T-helper 2 cell treated with Interferon-gamma antibody and Interleukin-4, amounts not matched to agents 100 ng/mL and 5 ng/mL, for 36 hours (primary cell): ENCODE results near the gene RAB38. TPM values are rescaled to one million over a fixed set of nuclear protein-coding genes. Genes with fewer than 3 reads are reported as not detected.

Source experiments
- intact Hi-C: fragments of 100-400 bp; cut with micrococcal nuclease; formaldehyde crosslinking; loops from one replicate; pipeline ENCODE4 v1.15.1; 2023
- total RNA-seq: library from RNA; stranded (reverse); gene quantifications from 2 replicates; pipeline ENCODE4 v1.2.3, GENCODE V29; 2022

Gene RAB38
- total RNA-seq = 1.1 and 1.6 TPM in 2 replicates

DNA sequence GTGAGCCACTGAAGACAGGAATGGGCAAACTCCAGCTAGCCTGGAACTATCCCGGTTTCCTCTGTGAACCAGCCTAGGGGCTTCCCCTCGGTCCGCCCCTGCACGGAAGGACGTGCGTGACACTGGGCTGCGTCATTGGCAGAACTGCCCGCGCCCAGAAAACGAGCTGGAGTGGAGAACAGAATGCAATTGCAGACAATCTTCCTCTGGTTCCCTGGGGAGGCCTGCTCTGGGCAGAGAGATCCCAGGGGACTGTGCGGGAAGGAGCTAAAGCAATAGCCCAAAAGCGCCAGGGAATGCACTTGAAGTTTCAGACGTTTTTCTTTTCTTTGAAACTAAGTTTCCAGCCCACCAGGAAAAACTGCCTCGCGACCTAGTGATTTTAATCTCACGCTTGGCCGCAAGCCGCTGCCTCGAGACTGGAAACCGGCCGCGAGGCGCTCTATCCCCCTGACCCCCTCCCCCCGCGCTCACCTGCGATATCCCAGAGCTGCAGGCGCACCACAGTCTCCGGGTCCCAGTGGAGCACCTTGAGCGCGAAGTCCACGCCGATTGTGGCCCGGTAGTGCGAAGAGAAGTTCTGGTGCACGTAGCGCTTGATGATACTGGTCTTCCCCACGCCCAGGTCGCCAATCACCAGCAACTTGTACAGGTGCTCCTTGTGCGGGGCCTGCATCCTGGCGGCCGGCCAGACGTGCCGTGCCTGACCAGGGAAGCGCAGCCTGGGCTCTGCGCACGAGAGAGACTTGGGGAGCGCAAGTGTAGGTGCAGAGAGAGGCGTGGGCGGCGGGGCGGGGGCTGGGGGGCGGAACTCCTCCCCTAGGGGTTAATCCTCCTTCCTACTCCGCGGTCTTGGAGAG is at the start of gene RAB38:
Gene RAB38 (minus strand): TSS at position 735 of the 860 bp plus-strand sequence. CDS start 59 bp downstream, at position 676.
- intact Hi-C loops = loop anchor here (5.0 kb wide), 2 partner anchors 162 to 367 kb away; partner anchors contain the start of gene CTSC

DNA sequence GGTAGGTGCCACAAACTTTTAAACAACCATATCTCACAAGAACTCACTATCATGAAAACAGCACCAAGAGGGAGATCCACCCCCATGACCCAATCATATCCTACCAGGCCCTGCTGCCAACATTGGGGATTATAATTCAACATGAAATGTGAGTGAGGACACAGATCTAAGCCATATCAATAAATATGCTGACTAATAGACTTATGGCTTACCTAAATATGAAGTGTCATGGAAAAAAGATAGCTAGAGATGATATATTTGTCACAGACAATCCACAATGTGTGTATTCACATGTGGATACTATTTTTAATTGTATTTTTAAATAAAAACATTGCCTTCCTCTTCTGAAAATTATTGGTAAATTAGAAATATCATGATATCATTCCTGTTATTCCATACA is 38.2 kb upstream of the RAB38 start:
- intact Hi-C loops = no loop called here

DNA sequence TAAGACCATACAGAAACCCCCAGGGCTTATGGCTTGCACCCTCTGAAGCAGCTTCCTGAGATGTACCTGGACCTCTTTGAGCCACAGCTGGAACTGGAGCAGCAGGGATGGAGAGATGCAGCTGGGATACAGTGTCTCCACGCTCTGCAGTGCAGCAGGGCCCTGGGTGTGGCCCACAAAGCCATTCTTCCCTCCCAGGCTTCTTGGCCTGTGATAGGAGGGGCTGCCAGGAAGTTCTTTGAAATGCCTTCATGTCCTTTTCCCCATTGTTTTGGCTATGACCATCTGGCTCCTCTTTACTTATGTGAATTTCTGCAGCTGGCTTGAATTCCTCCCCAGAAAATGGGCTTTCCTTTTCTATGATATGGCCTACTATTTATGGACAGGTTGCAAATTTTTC is 37.1 kb upstream of the RAB38 start:
- intact Hi-C loops = no loop called here

DNA sequence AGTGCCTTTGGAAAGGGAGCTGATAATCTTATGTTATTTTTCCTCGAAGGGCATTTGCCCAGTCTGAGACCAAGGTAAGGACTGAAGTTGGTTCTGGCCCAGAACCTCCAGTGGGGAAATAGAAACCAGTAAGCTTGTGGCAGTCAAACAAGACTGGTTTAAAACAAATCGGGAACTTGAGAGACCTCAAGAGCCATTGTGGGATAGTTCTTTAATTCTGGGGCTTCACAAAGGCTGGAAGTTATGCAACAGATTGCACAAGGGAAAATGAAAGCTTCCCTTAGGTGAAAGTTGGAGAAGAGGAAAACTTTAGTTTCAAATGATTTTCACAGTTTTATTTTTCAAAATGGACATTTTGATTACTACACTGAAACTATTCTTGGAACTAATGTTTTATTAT is 33.5 kb upstream of the RAB38 start:
- intact Hi-C loops = no loop called here

DNA sequence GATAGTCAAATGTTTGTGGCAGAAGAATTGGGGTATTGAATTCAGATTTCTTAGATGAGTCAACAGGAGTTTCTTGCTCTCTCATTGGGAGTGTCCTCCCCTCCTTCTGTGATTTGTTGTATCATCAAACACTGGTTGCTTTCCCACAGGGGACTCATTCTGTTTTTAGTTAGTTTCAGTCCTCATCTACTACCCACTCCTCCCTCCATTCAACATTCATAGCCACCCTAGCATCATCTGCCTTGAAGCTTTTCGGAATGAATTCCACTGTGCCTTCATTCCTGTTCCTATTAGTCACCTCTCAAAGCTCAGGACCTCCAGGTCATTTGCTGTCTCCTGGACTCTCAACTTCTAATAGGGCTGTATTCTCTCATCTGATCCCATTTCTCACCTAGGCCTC is 31.5 kb upstream of the RAB38 start:
- intact Hi-C loops = no loop called here

DNA sequence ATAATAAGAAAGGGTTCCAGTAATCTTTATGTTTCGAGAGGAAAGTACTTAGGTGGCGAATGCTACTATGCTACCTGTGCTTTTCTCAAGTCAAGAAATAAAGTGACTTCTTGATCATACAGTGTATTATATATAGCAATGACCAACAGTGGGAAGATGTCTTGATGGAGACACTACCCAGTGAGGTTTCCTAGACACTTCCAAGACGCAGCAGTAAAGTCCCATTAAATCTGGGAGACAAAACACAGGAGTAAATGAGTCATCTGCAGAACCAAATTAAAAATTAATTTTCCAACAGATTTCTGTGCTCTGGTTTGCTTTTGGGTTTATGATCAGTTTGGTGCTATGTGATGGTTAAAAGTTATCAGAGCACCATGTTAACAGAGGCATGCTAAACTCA is 29.1 kb upstream of the RAB38 start:
- intact Hi-C loops = no loop called here

DNA sequence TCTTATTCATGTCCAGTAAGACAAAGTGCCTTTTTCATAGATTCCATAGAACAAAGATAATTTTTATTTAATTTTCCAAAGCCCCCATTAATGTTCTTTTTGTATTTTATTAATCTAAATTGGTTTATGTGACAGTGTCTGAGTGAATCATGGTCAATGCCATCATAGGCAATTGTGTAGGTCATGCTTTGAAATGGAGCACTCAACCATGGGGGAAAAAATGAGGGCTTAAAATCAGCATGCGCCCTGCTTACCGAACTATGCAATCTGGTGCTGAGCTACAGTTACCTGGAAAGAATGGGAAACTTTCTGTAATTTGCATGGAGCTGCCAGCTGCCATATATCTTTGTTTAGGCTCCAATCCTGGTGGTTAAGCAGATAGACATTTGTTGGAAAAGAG is 28.4 kb upstream of the RAB38 start:
- intact Hi-C loops = no loop called here

DNA sequence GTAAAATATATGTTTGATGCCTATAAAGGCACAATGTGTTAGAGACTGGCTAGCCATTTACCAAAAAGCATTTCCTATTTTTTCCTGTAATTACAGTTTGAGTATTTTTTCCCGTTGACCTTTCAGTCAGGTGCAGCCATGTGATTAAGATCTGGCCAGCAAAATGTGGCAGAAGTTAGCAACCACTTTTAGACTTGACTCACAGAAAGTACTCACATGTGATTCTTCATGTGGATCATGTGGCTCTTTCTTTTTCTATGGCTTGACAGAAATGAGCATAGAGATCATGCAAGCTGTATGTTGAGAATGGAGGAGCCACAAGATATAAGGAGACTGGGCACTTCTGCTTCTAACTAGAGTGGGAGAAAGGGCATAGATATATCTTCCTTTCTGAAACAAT is 27.3 kb upstream of the RAB38 start:
- intact Hi-C loops = no loop called here

DNA sequence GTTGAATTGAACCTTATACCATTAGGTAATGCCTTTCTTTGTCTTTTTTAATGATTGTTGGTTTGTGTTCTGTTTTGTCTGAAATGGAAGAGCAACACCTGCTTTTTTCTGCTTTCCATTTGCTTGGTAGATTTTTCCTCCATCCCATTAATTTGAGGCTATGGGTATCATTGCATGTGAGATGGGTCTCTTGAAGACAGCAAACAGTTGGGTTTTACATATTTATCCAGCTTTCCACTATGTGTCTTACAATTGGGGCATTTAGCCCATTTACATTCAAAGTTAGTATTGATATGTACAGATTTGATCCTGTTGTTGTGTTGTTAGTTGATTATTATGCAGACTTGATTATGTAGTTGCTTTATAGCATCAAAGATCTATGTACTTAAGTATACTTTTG is 21.1 kb upstream of the RAB38 start:
- intact Hi-C loops = no loop called here

DNA sequence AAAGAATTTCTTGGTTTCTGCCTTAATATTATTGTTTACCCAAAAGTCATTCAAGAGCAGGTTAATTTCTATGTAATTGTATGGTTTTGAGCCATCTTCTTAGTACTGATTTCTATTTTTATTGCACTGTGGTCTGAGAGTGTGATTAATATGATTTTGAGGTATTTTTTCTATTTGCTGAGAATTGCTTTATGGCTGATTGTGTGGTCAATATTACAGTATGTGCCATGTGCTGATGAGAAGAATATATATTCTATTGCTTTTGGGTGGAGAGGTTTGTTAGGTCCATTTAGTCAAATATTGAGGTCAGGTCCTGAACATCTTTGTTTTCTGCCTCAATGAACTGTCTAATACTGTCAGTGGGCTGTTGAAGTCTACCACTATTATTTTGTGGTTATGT is 20.7 kb upstream of the RAB38 start:
- intact Hi-C loops = no loop called here

DNA sequence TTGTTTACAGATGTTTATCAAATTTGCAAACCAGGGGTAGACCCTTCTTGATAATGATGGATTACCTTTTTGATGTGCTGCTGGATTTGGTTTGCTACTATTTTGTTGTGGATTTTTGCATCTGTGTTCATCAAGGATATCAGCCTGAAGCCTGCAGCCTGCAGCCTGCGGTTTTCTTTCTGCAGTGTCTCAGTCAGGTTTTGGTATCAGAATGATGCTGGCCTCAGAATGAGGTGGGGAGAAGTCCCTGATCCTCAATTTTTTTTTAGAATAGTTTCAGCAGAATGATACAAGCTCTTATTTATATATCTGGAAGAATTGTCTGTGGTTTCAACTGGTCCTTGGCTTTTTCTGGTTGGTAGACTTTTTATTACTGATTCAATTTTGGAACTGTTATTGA is 19.7 kb upstream of the RAB38 start:
- intact Hi-C loops = no loop called here

DNA sequence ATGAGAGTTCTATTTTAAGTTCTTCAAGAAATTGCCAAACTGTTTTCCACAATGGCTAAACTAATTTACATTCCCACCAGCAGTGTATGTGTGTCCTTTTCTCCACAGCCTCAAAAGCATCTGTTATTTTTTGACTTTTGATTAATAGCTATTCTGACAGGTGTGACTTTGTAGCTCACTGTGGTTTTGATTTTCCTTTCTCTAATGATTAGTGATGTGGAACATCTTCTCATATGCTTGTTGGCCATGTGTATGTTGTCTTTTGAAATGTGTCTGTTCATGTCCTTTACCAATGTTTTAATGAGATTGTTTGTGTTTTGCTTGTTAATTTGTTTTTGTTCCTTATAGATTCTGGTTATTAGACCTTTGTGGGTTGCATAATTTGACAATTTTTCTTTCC is 18.0 kb upstream of the RAB38 start:
- intact Hi-C loops = no loop called here

DNA sequence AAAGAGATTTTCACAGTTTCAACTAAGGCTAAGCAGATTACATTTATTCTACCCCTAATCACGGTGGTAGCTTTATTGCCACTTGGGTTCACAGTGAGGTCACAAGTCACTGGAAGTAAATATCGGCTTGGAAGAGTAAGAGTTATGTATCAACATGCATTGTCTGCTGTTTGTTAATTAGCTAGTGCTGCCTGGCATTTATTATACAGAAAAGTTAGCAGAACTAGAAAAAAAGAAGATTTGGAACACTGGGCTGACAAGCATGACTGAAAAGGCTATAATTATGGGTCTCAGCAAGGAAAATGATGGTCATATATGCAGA is 13.7 kb upstream of the RAB38 start:
- intact Hi-C loops = no loop called here

DNA sequence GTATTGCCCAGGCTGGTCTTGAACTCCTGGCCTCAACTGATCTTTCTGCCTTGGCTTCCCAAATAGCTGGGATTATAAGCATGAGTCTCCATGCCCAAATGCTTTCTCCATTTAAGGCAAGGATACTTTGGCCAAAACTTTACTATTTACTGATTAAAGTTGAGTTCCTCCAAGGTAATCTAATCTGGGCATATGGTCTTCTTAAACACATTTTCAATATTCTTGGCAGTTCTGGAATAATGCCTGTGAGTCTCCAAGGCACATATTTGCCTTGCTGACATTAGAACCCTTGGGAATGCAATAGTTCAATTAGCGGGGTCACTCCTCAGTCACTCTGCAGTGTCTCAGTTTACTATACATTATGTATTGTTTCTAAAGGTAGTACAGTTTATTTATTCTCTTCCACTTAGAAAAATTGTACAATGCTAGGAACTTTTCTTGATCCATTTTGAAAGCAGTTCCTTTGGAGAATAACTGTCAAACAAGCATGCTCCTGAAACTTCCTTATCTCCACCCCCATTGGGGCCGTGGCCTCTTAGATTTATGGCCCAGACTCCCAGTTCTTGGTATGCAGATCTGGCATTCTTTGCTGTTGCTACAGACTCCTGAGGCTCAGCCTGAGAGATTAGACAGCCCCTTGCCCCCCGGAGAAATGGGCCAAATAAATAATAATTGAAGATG is 13.1 kb upstream of the RAB38 start:
- intact Hi-C loops = no loop called here

DNA sequence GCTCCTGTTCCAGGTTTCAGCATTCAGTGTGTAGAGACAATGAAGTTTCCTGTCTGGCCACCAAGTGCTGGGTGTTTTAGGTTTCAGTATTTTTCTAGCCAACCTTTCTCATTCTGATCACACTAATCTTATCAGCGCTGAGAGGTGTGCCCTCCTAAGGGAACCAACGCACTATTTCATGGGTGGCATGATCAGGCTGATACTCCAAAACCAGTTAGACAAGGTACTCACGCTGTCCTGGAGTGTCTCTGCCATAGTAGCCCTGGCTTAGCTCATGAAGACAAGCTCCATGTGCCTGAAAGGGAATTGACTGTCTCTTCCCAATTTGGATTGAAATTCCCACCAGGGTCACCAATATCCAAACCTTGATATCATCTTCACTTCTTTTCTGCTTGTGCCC is 8.0 kb upstream of the RAB38 start:
- intact Hi-C loops = no loop called here

DNA sequence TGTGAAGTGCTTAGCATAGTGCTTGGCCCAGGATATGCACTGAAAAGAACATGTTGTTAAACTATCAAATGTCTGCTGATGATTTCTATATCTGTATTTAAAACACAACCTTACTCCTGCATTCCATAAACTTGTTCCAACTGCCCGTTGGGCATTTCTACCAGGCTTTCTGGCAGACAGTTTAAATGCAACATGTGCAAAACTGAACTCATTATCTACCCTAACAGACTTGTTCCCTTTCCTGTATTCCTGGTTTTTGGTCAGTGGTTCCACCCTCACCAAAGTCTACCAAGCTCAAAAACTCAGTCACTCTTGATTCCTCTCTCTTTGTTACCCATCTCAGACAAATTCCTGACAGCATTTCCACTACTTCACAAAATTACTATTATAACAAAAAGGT is 6.5 kb upstream of the RAB38 start:
- intact Hi-C loops = no loop called here

DNA sequence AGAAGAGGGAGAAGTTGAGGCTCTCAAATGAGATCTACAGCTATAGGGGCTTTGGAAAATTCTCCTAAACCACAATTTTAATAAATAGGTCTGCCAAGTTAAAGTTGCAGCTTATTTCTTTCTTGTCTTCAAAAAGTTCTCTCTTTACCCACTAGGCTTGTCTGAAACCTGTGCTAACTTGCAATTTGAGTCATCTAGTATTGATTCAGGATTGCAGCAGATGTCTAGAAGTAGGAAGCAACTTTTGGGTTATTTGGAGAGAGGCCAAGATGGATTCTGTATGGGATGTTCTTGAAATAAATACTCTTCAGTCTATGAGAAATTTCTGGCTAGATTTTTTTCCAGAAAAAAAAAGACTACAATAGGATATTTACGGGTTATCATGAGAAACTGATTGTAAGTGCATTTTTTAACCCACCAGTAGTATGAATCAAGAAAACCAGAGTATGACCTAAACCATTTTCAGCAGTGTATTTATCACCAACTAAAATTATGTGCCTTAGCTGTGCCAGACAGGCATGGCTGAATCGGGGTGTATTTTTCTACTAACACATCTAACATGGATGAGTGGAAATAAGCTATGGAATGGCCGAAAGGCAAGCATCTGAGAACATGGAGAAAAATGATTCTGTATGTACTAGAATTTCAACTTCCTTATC is 4.9 kb upstream of the RAB38 start:
- intact Hi-C loops = loop anchor here (5.0 kb wide), 2 partner anchors 157 to 362 kb away; partner anchors contain the start of gene CTSC

DNA sequence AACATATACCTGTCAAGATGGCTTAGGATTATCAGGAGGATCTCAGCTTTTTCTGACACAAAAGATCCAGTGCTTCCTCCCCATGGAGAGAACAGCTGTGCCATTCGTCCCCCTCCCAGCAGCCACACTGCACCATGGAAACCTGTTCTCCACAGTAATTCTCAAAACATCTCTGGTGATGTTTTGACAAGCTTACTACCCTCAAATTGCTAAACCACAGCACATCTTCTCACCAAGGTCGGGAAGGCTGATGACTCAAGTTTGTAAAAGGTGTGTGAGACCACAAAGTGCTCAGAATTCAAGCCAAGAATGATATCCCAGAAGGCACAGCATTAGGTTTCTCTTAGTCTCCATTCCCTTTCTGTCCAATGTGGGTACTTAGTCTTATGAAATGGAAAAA is 3.9 kb upstream of the RAB38 start:
- intact Hi-C loops = loop anchor here (5.0 kb wide), 2 partner anchors 158 to 363 kb away; partner anchors contain the start of gene CTSC

DNA sequence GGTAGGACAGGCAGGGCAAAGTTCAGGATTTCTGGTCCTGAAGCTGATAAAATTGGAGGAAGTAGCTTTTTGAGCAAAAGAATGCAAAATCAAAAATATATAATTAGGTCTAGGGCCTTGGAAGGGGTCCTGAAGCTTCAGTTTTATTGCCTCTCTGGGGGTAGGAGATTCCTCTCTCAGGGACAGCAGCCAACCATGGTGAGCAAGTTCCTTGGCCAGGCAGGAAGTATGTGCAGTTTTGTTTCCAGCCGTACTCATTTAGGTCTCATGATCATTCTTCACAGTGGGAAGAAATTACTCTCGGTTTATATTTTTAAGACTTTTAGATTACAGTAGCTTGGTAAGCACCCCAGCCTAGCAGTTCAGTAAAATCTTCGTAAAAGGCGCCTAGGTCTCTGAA is 2.9 kb upstream of the RAB38 start:
- intact Hi-C loops = loop anchor here (5.0 kb wide), 2 partner anchors 159 to 364 kb away; partner anchors contain the start of gene CTSC

DNA sequence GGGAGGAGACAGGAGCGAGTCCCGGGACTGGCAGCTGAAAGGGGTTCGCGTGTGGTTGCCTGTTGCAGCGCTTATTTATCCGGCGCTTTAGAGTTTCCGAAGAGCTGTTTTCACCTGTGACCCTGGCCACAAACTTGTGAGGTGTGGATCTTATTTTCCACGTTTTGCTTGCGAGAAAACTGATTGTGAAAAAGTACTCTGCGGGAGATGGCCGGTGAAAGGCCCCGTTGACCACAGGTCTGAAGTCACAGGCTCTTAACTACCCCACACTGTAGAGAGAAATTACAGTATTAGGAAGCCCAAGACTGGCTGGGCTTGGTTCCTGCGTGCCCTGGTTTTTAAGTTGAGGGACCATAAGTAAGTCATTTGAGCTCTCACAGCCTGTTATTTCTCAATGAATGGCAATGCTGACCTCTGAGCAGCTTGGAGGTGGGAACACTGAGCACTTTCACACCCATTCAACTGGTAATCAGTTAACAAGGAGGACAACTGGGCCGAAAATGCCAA is 379 bp upstream of the RAB38 start:
- intact Hi-C loops = loop anchor here (5.0 kb wide), 2 partner anchors 162 to 367 kb away; partner anchors contain the start of gene CTSC

DNA sequence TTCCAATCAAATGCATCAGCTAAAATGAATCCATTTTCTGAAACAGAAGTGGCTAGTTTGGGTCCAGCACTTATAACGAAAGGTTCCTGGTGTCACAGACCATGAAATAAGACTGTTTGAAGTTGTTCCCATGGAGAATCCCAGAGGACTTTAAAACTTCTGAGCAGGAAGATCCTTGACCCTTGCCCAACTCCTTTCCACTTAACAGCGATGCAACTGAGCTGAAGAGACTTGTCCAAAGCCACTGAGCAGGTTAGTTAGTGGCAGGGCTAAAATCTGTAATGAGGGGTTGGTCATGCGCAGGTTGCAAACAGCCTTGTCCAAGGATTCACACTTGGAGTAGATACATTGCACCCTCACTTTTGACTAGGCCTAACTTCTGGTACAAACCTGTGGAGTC is 1.3 kb downstream of the RAB38 start:
- intact Hi-C loops = no loop called here

DNA sequence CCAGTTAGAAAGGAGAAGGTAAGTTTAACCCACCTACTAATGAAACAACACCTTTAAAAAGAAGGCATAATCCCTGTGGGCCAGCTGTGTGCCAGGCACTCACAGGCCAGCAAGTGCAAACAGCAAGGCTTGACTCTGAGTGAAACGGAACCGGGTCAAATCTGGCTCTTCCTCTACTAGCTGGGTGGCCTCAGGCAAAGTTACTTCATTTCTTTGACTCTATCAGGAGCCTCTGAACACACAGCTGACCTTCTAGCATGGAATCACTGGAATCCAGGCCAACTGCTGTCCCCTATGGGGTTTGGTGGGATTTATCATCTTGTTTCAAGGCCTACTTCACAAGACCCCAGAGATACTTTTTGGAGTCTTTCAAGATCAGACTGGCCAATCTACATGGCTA is 3.3 kb downstream of the RAB38 start:
- intact Hi-C loops = no loop called here
